NOMO-1 treated with dmso at 0.1 percent for 144 hours (cell line): ENCODE measurements around the gene NAXE.
A peak's percentile ranks its signal among the peaks of the same experiment; 100 is the strongest.
"Not testable (repeated sequence)": the region's sequence is repeated elsewhere in the genome, so short reads cannot be mapped to it uniquely, and the experiment has no call there.

Experiments
- DNase-seq: peaks from one replicate; lab custom pipeline; 2025; ENCODE audit not compliant: unreplicated experiment; lab: John Stamatoyannopoulos, UW

NAXE gene

DNA sequence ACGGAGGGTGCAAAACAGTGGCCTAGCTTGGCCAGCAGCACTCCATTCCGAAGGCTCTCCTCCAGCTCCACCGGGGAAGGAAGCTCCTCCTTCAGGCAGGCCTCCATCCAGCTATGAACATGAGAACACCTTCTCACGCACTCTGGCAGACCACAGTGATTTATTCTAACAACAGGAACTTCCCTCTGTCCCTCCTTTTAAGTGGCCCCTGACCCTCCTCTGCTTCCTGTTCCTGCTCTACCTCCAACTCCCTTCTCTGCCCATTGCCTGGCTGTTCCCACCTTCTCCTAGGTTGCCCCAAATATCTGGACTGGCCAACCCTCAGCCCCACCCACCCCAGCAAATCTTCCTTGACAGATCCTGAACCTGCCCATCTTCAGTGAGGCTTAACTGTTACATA is 25.1 kb upstream of the NAXE start:
- DNase-seq: peak; percentile 60

GRCh38 chr1:156571261-156571852 is 20.2 kb upstream of the NAXE start:
- DNase-seq: peak; percentile 20

GRCh38 chr1:156571919-156572662 is 19.5 kb upstream of the NAXE start, which contains the start of gene IQGAP3:
IQGAP3 (minus strand) TSS chr1:156572565; CDS start chr1:156572529, 36 bp downstream.
- peak; percentile 77 for DNase-seq

- DNase-seq: no peak
Observed at GRCh38 chr1:156572663-156573018, 18.9 kb upstream of the NAXE start.

DNA sequence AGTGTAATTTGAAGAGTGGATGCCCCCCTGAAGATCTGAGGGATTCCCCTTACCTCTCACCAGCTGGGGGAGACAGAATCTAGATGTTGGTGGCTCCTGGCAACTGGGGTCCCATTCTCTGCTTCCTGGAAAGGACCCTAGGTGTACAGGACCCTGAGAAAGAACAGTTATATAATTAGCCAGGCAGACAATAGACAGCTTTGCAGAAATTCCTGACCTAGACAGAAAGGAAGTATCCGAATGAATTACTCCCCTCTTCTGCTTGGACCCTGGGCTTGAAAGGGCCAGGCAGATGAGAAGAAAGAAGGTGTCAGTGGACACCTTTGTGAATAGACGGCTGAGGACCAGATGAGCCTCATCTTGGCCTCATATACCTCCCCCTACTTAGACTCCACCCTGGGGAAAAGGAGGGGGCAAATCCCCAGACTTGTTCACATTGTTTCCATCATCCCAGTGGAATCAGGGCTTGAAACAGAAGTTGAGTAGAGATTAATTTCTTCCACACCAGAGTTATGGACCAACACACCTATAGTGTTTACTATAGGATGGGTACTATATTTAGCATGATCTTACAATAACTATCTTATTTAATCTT is 17.4 kb upstream of the NAXE start:
- no peak for DNase-seq

DNA sequence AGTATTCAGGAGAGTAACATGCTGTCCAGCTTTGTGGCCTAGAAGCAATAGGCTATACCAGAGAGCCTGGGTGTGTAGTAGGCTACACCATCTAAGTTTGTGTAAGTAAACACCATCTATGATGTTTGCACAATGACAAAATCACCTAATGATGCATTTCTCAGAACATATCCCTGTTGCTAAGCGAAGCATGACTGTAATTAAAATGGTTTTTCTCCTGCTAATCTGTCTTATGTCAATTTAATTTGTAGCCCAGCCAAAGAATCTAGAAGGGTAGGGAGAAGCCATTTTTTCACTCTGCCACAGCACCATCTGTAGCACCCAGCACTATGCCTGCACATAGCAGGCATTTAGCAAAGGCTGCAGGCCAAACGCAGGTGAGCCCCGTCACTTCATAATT is 14.0 kb upstream of the NAXE start:
- no peak for DNase-seq

- no peak for DNase-seq
Observed at GRCh38 chr1:156578055-156578454, 13.5 kb upstream of the NAXE start.

GRCh38 chr1:156579472-156579871 is 12.1 kb upstream of the NAXE start, which contains the start of gene TTC24:
TTC24 (plus strand) TSS chr1:156579723; CDS start chr1:156581365, 1,642 bp downstream.
- DNase-seq: no peak

DNA sequence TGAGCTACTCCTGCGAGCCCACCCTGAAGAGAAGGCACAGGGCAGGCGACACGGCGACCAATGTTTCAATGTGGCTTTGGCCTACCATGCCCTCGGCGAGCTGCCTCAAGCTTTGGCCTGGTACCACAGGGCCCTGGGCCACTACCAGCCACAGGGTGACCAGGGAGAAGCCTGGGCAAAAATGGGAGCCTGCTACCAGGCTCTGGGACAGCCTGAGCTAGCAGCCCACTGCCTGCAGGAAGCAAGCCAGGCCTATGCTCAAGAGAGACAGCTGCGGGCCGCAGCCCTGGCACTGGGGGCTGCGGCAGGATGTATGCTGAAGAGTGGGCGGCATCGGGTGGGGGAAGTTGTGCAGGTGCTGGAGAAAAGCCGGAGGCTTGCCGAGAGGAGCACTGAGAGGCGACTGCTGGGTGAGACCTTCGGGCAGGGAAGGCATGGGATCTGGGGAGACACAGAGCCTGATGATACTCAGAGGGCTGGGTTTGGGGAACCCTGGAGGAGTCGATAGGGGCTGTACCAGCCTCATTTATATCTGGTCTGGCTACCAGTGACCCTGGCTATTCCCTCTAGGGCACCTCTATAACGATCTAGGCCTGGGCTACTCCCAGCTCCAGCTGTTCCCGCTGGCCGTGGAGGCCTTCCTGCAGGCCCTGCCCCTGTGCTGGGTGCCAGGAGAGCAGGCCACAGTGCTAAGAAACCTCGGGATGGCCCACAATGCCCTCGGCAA is 9.8 kb upstream of the NAXE start:
- DNase-seq: no peak

GRCh38 chr1:156582388-156583017 is 9.1 kb upstream of the NAXE start:
- DNase-seq: no peak

- peak; percentile 57 for DNase-seq
Observed at GRCh38 chr1:156583821-156584622, 7.6 kb upstream of the NAXE start.

DNA sequence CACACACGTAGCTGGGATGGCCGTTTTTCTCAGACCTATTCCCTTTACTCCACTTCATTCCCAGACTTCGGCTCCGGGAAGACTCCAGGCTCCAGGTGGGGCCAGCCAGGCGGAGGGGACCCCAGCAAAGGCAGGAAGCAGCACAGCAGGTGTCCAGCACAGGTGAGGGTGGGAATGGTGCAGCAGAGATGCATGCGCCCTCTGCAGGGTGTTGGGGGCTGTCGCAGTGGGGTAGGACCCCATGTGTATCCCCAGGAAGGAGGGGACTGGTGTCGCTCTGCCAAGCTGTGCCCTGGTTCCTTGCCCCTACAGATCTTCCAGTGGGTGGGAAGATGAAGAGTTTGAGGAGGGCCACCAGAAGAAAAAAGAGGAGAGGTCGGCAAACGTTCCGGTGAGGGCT is 6.8 kb upstream of the NAXE start:
- no peak for DNase-seq

GRCh38 chr1:156586323-156586722 is 5.3 kb upstream of the NAXE start:
- DNase-seq: no peak

DNA sequence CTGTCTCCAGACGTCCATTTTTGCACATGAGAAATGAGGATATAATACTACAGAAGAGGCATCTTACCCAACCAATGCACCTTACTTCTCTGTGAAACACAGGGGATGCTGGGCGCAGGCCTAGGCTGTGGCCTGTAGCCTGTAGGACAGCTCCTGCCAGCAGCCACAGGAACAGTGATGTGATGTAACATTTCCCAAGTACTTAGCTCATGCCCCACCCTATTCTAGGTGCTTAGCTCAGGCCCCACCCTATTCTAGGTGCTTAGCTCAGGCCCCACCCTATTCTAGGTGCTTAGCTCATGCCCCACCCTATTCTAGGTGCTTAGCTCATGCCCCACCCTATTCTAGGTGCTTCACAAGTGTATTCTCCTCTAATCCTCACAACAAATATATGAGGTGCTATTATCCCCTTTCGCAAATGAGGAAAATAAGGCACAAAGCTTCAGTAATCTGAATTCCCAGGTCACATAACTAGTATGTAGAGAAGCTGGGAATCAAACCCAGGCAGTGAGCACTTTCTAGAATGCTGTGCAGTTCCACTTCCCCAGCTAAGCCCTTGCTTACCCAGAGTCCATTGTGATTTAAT is 4.6 kb upstream of the NAXE start:
- no peak for DNase-seq

- DNase-seq: not testable (repeated sequence)
Observed at GRCh38 chr1:156587927-156588326, 3.6 kb upstream of the NAXE start.

DNA sequence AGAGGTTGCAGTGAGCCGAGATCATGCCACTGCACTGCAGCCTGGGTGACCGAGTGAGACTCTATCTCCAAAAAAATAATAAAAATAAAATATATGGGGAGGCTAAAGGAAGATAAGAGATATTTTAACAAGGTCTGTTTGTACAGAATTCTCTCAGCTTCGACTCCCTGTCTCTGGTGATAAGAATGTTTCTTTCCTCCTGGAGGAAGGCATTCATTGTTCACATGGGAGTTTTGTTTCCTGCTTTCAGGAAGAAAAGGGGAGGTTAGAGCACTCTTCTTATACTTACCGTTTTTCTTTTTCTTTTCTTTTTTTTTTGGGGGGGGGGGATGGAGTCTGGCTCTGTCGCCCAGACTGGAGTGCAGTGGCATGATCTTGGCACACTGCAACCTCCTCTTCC is 2.0 kb upstream of the NAXE start:
- no peak for DNase-seq

DNA sequence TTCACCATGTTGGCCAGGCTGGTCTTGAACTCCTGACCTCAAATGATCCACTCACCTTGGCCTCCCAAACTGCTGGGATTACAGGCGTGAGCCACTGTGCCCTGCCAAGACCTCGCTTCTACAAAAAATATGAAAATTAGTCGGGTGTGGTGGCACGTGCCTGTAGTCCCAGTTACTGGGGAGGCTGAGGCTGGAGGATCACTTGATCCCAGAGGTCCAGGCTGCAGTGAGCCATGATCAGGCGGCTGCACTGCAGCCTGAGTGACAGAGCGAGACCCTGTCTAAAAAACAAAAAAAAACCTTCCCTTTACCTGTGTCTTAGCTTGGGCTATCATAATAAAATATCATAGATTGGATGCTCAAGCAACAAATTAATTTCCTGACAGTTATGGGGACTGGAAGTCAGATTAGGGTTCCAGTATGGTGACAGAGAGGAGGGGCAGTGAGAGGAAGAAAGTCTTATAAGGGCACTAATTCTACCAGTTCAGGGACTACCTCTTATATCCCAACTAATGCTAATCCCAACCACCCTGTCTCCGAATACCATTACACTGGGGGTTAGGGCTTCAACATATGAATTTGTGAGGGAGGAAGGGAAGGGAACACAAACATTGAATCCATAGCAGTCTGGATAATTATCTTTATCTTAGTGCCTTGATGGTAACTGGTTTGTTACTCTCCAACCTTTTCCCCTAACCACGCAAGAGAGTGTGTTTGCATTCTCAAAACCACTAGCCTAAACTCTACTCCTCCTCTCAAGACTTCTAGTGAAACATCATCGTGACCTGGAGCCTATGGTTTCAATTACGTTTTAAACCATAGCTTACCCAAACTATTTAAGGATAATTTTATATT is 1.0 kb upstream of the NAXE start:
- no peak for DNase-seq

DNA sequence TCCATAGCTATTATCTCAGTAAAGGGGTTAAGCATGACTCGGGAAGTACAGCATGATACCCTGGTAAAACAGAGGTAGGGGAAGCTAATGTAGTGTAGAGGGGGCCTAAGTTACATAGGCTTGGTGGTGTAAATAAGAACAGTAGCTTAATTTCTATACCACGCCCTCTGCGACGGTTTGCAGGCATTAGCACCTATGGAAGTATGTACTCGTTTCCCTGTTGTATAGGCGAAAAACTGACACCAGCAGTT is 470 bp upstream of the NAXE start:
- DNase-seq: peak; percentile 17

- DNase-seq: no peak
Observed at GRCh38 chr1:156592158-156592909, 758 bp downstream of the NAXE start.
